RPMI7951 (cell line): ENCODE results near the gene SEMA5A. TPM values are rescaled to one million over a fixed set of nuclear protein-coding genes. Genes with fewer than 3 reads are reported as not detected.

ENCODE experiments used
- DNase-seq: peaks from one replicate; pipeline ENCODE4 v3.0.0-alpha.2; 2012; ENCODE audit warnings: low read depth
- total RNA-seq: library from RNA; depleted of rRNA; stranded (reverse); fragments of >200 nt; shearing (Covaris generic); gene quantifications from 2 replicates; pipeline ENCODE4 v1.2.3, GENCODE V29; 2014

SEMA5A gene
- total RNA-seq, 1 experiment from 2014 or later: 14.3 TPM

- DNase-seq: peak; percentile 36
These were observed 375.8 kb downstream of the SEMA5A start for GRCh38 chr5:9170026-9170425.

- DNase-seq: no peak
These were observed 376.3 kb downstream of the SEMA5A start for GRCh38 chr5:9169557-9169902.

- DNase-seq: peak; percentile 25
These were observed 376.9 kb downstream of the SEMA5A start for GRCh38 chr5:9168791-9169556.

GRCh38 chr5:9166202-9167112, 379.4 kb downstream of the SEMA5A start:
- no peak for DNase-seq

DNA sequence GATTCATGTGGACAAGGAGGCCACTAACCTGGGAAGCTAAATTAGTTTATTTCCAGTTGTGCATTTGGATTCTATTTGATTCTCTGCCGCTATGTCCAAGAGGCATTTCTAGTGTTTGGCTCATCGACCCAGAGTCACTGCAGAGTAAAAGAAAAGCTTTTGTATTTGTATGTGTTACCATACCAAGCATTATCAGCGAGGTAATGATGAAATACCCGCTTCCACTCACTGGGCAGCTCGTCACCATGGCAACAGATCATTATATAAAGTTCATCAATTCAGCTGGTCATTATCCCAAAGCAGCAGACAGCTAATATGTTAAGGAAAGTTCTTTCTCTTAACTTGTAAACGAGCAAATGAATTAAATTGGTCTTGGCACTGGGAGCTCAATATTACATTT, 380.3 kb downstream of the SEMA5A start:
- no peak for DNase-seq

GRCh38 chr5:9160747-9161146, 385.1 kb downstream of the SEMA5A start:
- DNase-seq: no peak

GRCh38 chr5:9157811-9158210, 388.1 kb downstream of the SEMA5A start:
- DNase-seq: no peak

- DNase-seq: no peak
These were observed 388.9 kb downstream of the SEMA5A start for GRCh38 chr5:9157020-9157419.

GRCh38 chr5:9156282-9156681, 389.6 kb downstream of the SEMA5A start:
- DNase-seq: peak; percentile 57

DNA sequence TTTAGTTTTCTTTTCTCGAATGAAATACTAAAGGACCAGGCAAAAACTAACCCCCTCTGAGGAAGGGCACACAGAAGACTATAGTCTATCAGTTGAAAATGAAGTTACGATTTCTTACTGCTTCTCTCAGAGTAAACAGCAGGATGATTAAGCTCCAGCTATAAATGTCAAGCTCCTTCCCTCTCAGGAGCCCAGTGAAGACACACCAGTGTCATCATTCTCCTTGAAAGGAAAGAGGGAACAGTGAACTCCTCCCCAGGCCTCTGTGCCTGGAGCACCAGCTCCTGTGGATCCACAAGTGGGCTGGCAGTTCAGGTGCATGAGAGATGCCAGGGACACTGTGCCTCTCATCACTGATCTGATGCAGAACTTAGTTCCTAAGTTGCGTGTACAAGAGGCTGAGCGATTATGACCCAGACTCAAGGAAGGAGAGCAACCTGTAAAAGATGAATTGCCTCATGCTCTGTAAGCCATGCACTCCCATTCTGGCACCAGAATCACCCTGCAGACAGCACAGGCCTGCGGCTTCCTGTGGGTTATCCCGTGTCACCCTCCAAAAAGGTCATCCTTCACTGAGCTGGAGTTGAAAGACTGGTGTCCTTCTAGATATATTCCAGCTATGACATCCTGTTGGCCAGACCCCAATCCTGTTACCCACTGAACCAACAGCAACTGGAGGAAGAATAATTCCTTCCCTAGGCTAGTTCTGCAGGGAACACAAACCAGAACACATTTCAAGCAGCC, 394.0 kb downstream of the SEMA5A start:
- no peak for DNase-seq

- DNase-seq: peak; percentile 88
These were observed 395.9 kb downstream of the SEMA5A start for GRCh38 chr5:9149988-9150387.

GRCh38 chr5:9148242-9148641, 397.6 kb downstream of the SEMA5A start:
- peak; percentile 53 for DNase-seq

DNA sequence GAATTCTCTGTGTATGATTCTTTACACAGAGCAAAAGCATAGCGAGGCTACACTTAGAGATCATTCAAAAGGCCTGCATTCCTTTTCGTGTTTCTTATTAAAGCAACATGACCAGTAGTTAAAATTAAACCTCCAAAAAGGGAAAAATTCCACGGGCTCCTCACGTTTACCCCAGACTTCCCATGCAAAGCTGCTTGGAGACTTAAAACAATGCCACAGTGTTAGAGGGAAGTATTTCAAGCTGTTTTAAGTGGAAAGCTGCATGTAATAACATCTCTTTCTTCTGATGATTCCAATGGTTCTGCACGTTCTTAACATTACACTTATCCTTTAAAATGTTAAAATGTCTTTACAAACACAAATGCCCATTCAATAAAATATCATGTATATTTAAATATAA, 405.2 kb downstream of the SEMA5A start:
- DNase-seq: no peak

- no peak for DNase-seq
These were observed 405.7 kb downstream of the SEMA5A start for GRCh38 chr5:9140202-9140601.

DNA sequence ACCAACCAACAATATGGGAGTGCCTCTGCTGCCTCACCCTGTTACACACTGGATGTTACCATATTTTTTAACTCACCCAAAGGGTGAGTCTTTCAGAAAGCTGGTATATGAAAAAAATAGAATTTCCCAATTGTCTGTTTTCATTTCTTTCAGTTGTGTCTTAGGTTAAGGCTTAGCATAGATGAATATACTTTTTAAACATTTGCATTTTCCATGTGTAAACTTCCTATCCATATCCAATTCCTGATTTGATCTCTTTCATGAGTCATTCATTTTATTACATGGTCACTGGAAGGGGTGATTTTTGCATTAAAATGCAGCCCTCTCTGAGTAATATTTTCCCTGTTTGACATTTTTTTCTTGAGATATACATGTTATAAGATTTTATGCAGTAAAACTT, 406.5 kb downstream of the SEMA5A start:
- DNase-seq: no peak

- DNase-seq: no peak
These were observed 417.7 kb downstream of the SEMA5A start for GRCh38 chr5:9128136-9128535.

GRCh38 chr5:9126490-9126889, 419.4 kb downstream of the SEMA5A start:
- DNase-seq: peak; percentile 12

- no peak for DNase-seq
These were observed 420.0 kb downstream of the SEMA5A start for GRCh38 chr5:9125852-9126251.

DNA sequence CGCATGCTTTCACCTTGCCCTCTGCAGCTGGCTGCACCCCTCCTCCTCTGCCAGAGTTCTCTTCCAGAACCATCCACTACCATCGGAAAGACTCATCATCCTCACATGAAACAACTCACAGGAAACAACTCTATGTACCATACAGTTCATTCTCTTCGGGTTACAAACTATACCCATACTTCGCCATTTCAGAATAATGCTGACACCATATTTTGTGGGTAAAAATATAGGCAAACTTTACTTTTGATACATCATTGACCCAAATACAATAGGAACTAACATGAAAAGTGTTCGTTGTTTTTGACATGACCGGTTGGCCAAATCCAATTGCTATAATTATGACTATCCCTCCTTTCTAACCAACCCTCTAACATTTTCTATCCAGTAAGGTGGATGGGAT, 421.0 kb downstream of the SEMA5A start:
- DNase-seq: no peak

DNA sequence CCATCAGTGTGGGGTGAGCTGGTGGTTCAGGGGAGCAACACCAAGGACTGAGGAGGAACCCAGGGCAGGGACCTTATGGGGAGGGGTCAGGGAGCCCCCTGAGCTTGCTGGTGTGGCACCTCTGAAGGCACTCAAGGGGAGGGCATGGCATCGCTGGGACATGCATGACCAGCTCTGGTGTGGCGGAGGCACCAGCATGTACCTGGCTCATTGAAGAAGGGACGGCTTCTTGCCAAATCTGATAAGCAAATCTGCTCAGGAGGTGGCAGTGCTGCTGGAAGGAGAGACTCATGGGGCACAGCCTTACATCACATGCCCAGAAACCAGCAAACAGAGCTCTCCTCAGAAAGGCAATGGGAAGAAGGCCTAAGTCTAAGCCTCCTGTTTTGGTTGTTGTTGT, 421.8 kb downstream of the SEMA5A start:
- DNase-seq: no peak

DNA sequence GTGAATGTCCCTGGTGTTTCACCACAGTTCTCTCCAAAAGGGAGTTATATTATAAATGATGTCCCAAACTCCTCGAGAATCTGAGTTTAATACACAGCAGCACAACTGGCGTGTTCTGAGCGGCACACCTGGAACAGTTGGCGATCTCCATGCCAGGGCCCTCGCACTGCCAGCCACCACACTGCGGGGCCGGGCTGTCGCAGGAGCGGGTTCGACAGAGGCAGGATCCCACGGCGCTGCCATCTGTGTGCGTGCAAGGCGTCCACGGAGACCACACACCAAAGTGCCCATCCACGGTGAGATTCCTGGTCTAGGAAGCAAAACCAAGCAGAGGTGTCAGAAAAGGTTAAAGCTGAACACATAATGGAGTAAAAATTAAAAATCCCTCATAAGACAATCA, 423.3 kb downstream of the SEMA5A start:
- no peak for DNase-seq

DNA sequence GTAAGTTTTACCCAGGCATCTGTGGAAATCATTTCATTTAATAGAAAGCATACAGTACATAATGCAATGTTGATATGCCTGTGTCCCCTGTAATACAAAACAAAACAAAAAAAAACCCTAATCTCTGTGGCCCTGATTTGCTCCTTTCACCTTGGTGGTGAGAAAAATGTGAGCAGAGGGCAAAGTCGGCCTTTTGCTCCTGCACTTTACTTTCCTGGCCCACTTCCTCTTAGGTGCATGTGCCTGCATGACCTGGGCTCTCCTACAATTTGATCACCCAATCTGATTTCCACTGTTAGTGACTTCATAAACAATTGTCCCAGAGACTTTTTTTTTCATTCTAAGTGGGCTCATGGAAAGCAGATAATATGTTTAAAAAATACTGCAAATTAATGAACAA, 424.3 kb downstream of the SEMA5A start:
- DNase-seq: no peak
